NAMALWA (cell line): Measurements from ENCODE around the gene MAPKAP1.

Experiments
- DNase-seq: peaks from one replicate; pipeline ENCODE4 v3.0.0-alpha.2; 2015; ENCODE audit warnings: low spot score

Gene MAPKAP1

DNA sequence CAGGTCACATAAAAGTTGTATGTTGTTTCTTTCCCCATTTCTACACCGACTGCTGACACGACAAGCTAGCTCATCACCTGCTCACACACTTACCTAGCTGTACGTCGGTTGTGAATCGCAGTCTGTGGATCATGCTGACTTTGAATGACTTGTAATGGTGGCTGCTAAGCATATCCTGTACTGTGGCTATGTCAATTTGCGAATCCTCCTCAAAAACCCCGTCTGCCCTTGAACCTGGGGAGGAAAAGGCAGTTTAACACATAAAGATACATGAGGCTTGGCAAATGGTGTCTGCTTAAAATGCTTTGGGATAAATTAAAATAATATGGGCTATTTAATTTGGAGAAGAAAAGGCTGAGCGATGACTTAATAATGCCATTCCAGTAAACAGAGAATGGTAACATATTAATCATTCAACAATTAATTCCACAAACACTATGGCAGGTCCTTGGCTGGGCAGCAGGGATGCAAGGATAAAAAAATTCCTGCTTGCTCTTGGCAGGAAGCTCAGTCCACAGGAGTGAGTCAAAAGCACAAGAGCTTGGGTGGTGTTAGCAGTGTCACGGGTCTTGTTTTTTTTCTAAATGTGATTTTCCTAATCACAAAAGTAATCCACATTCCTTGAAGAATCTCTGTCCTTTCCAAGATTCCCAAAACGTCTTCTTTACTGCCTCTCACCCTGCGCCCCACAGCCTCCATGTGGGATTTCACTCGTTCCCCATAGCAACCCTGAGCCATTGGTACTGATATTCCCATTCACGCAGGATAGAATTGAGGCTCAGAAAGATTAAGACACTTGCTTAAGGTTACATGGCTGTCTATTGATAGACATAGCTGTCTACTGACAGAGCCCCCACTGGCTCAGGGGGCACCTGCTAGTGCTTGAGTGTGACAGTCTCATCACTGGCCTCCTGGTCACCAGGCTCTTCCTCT is 222.4 kb downstream of the MAPKAP1 start:
- no peak for DNase-seq

GRCh38 chr9:125483697-125484096 is 223.3 kb downstream of the MAPKAP1 start:
- DNase-seq = no peak

GRCh38 chr9:125479846-125480615 is 227.0 kb downstream of the MAPKAP1 start:
- no peak for DNase-seq

- no peak for DNase-seq
Observed at GRCh38 chr9:125477089-125477544, 229.9 kb downstream of the MAPKAP1 start.

GRCh38 chr9:125476645-125477044 is 230.4 kb downstream of the MAPKAP1 start:
- DNase-seq = no peak

DNA sequence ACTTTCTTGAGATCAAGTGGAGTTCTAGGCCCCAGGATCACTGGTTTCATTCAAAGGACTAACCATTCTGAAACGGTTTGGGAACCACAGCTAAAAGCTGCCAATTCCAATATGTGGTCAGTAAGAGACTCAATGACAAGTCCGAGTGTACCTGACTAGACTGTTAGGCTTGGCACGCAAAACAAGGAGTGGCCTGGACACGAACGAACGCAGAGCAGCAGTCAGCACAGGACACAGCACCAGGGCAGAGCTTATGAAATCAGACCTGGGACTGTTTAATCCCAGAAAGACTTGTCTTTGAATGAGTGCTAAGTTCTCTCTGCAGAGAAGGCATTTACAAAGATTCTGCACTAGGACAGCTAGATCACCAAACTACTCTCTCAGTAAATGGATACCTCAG is 231.6 kb downstream of the MAPKAP1 start:
- no peak for DNase-seq

DNA sequence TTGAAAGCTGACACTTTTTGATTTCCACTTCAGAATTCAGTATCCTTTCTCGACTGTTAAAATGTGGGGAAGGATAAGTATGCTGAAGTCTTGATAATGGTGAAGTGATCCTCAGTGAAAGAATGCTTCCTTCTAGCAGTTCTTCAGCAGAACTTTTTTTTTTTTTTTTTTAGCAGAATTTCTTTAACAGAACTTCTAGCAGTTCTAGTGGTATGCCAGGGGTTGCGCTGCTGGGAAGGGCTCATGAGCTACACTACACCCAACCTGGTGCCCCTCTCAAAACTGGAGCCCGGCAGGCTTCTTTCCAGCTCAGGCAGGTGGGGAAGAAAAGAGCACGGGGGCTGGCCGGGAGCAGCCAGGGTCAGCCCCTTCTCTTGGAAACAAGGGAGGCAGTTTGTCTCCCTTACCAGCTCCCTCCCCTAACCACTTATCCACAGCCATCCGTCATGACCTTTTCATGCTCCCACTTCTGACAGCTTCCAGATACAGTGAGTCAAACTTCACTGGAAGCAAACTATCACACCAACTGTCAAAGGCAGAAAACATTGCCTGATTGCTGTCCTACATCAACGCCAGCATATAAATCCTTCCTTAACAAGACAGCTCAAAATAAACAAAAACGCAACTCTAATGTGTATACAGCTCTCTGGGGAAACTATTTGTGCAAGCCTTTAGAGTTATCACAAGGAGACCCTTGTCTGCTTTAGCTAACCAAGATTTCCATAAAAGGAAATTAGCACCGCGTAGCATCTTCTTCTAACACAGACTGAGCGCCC is 233.9 kb downstream of the MAPKAP1 start:
- DNase-seq = no peak

DNA sequence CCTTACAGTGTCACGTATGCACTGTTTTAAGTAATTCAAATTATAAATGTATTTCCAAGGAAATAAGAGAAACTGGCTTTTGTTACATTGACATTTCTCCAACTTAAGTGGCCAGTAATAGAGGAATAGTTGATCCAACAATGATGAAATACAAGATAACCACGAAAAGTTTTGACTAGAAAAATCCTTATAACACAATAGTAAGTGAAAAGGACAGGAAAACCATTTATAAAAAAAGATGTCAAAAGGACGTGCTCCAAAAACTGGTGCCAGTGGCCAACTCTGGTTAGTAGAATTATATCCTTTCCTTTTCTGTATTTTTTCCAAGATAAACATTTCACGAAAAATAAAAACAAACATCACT is 234.5 kb downstream of the MAPKAP1 start:
- DNase-seq = no peak

- no peak for DNase-seq
Observed at GRCh38 chr9:125470767-125471580, 236.0 kb downstream of the MAPKAP1 start.

DNA sequence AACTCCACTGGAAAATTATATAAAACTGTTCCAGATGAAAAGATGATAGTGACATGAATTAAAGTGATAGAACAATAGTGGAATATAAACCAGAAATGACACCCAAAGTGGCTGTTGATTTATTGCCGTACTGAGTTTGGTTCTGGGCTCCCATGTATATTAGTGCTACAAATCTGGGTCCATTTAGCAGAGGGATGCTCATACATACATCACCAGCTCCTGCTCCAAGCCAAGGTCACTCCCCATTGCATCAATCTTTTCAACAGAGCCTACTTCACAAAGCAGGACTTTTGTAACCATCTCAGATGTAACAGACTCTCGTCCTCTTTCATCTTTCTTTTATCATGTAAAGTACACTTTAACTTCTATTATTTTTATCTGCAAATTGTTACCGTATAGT is 236.8 kb downstream of the MAPKAP1 start:
- no peak for DNase-seq

DNA sequence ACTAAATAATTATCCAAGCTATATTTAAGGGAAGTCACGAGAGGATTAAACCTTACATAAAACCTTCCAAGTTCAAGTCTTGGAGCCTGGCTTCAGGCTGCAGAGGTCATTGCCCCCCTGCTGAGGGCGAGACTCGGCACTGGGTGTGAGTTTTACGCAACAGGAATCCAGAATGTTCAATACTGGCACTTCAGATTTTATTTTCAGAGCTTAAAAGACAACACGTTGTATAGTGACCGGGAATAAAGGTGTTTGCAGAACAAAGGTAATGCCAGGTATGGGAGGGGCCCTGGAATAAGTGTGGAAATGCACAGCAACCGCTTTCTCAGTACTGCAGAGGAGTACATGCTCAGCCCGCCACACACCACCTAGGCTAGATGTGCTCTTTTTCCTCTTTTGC is 238.4 kb downstream of the MAPKAP1 start:
- no peak for DNase-seq

- no peak for DNase-seq
Observed at GRCh38 chr9:125467116-125467740, 239.8 kb downstream of the MAPKAP1 start.

GRCh38 chr9:125466411-125466810 is 240.6 kb downstream of the MAPKAP1 start:
- no peak for DNase-seq

GRCh38 chr9:125464591-125465385 is 242.2 kb downstream of the MAPKAP1 start:
- DNase-seq = no peak

DNA sequence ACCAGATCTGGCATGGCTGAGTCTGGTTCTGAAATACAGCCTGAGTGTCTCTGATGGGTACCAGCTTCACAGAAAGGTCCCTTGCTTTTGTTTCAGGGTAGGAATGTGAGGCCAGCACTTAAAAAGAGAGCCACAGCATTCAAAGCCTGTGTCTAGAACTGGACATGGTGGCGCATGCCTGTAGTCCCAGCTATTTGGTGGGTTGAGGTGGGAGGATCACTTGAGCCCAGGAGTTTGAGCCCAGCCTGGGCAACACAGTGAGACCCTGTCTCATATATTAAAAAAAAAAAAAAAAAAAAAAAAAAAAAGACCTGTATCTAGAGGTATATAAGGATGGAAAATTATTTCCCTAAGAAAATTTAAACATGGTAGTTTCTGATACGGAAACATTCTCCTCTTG is 243.1 kb downstream of the MAPKAP1 start:
- no peak for DNase-seq

DNA sequence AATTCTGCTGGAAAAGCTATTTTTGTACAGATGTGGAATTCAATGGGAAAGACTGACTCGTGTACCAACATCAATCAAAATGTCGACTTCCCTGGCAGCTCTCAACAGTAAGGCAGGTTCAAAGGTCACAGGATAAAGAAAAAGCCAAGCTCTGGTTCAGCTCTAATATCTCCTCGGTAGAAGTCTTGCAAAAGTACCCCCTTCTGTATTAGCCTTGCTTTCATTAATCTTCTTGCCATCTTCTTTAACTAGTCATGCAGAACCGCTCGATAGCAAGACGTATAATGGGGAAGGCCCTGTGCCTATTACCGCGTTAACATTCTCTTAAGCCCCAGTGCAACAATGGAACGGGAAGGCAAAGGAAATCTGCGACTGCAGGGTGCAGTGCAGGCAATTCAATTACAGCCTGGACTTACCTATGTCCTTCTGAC is 244.1 kb downstream of the MAPKAP1 start:
- DNase-seq = no peak

GRCh38 chr9:125461636-125462190 is 245.3 kb downstream of the MAPKAP1 start:
- DNase-seq = no peak

DNA sequence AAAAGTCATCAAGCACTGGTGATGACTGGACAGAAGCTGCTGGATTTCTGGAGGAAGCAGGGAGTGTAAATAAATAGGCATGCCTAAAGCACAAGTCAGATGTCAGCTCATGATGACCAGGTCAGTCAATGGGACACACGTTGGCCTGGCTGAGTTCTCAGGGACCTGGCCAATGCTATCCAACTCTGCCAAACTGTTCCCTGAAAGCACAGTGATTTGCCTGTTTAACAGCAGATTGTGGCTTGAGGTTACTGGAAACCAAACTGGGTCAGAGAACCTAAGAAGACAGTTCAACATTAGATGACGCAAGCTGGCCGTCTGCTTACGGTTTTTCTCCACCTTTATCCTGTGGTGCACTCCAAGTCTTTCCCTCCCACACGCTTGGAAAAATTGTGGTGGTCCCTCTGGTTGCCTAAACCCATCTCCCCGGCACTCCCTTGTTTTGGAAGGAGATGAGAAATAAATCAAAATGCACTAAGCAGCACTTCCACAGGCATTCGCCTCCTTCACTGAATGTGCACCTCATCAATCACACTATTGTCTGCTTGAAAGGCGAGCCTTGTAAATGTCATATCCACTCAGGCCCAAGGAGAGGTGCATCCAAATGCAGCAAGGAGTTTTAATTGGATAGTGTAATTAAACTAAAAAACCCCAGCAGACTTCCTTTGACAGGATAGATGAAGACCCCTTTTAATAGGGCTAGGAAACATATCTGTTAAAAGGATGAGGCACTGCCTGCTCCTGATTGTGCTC is 245.9 kb downstream of the MAPKAP1 start:
- no peak for DNase-seq

DNA sequence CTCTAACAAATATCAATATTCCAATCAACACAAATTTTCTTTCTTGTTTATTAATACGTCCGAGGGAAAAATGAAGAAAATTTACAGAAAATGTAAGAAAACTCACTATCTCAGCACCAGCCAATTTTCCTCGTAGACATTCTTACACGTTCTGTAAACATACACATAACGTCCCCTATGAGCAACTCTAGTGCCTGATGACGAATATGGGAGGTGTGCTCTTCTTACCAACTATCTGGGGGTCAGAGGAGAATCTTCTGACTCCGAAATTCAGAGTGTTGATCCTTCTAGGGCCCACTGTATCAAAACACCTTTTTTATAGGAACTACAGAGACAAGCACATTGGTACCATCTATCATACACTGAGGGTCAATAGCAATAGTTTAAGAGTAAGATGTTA is 246.7 kb downstream of the MAPKAP1 start:
- no peak for DNase-seq
